ENCODE measurements around the gene AIFM2. TPM values are rescaled to one million over a fixed set of nuclear protein-coding genes. Genes with fewer than 3 reads are reported as not detected.

Gene AIFM2
- total and polyA plus RNA-seq, 2 of the 13 experiments (the other 11 are each of a cell fraction or from before 2014, with no cell fraction given) = 20.3 to 29.5 TPM

DNA sequence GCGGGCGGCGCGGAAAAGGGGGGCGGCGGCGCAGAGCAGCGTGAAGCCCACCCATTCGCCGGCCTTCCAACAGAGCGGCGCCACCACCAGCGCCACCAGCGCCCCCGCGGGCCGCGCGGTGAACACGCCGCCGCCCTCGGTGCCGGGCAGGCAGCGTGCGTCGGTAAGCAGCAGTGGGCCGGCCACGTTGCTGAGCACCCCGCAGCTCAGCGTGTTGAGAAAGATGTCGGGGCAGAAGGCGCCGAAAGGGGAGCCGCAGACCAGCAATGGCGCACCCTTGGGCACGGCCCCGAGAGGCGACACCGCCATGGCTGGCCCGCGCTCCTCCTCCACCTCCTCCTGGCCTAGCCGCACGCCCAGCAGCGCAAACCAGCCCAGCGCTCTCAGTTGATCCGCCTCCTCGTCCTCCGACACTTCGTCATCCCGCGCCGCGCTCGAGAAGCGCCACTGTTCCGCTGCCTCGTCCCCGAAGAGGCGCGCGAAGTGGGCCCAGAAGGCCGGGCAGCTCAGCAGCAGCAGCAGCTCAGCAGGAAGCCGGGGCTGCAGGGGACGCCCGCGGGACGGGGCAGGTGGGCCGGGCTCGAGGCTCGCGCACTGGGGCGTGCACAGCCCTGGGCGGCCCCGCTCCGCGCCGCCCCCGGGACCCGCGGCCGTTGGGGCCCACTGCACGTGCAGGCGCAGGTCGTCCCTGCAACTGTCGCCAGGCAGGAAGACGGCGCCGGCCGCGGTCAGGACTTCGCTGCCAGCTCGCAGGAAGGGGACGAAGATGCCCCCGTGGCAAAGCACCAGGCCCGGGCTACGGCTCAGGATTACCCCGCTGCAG lies 13.3 kb upstream of the AIFM2 start (continued):
- TF ChIP-seq, protein P1, sequence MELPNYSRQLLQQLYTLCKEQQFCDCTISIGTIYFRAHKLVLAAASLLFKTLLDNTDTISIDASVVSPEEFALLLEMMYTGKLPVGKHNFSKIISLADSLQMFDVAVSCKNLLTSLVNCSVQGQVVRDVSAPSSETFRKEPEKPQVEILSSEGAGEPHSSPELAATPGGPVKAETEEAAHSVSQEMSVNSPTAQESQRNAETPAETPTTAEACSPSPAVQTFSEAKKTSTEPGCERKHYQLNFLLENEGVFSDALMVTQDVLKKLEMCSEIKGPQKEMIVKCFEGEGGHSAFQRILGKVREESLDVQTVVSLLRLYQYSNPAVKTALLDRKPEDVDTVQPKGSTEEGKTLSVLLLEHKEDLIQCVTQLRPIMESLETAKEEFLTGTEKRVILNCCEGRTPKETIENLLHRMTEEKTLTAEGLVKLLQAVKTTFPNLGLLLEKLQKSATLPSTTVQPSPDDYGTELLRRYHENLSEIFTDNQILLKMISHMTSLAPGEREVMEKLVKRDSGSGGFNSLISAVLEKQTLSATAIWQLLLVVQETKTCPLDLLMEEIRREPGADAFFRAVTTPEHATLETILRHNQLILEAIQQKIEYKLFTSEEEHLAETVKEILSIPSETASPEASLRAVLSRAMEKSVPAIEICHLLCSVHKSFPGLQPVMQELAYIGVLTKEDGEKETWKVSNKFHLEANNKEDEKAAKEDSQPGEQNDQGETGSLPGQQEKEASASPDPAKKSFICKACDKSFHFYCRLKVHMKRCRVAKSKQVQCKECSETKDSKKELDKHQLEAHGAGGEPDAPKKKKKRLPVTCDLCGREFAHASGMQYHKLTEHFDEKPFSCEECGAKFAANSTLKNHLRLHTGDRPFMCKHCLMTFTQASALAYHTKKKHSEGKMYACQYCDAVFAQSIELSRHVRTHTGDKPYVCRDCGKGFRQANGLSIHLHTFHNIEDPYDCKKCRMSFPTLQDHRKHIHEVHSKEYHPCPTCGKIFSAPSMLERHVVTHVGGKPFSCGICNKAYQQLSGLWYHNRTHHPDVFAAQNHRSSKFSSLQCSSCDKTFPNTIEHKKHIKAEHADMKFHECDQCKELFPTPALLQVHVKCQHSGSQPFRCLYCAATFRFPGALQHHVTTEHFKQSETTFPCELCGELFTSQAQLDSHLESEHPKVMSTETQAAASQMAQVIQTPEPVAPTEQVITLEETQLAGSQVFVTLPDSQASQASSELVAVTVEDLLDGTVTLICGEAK (IDR thresholded peaks at IDR 0.05) = no peak
- TF ChIP-seq, protein P1 (CRISPR knock-in tag; IDR thresholded peaks at IDR 0.05) = peak; percentile 83; the same call in 1 of the 2 replicates
- TF ChIP-seq, protein P2, sequence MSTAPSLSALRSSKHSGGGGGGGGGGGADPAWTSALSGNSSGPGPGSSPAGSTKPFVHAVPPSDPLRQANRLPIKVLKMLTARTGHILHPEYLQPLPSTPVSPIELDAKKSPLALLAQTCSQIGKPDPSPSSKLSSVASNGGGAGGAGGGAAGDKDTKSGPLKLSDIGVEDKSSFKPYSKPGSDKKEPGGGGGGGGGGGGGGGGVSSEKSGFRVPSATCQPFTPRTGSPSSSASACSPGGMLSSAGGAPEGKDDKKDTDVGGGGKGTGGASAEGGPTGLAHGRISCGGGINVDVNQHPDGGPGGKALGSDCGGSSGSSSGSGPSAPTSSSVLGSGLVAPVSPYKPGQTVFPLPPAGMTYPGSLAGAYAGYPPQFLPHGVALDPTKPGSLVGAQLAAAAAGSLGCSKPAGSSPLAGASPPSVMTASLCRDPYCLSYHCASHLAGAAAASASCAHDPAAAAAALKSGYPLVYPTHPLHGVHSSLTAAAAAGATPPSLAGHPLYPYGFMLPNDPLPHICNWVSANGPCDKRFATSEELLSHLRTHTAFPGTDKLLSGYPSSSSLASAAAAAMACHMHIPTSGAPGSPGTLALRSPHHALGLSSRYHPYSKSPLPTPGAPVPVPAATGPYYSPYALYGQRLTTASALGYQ (CRISPR knock-in tag; IDR thresholded peaks at IDR 0.05) = peak; percentile 46; the same call in 1 of the 2 replicates
- TF ChIP-seq PTBP1 (IDR thresholded peaks at IDR 0.05; ENCODE audit: low read depth, low read length, poor library complexity, severe bottlenecking) (no peak), PHF20 (CRISPR knock-in tag; IDR thresholded peaks at IDR 0.05) (0 out of 2 replicates have a peak, but pooled peaks have one; percentile 46), MTA1 (CRISPR knock-in tag; IDR thresholded peaks at IDR 0.05; ENCODE audit: borderline replicate concordance) (peak; percentile 55; the same call in 1 of the 2 replicates), ZNF160 (CRISPR knock-in tag; IDR thresholded peaks at IDR 0.05) (peak; percentile 62; the same call in 1 of the 2 replicates), FOXO1 (CRISPR knock-in tag; IDR thresholded peaks at IDR 0.05) (0 out of 2 replicates have a peak, but pooled peaks have one; percentile 9), ZNF607 (CRISPR knock-in tag; IDR thresholded peaks at IDR 0.05; ENCODE audit: borderline replicate concordance) (peak; percentile 96), ZNF883 (CRISPR knock-in tag; IDR thresholded peaks at IDR 0.05; ENCODE audit: not compliant biosample characterization) (no peak), TEAD3 (CRISPR knock-in tag; optimal IDR thresholded peaks at IDR 0.05; ENCODE audit: borderline replicate concordance) (peak; percentile 39), TARDBP (CRISPR knock-in tag; IDR thresholded peaks at IDR 0.05) (peak; percentile 81), ZSCAN9 (CRISPR knock-in tag; IDR thresholded peaks at IDR 0.05; ENCODE audit: borderline replicate concordance) (0 out of 2 replicates have a peak, but pooled peaks have one; percentile 17), ZNF180 (CRISPR knock-in tag; IDR thresholded peaks at IDR 0.05; ENCODE audit: borderline replicate concordance, low read depth) (0 out of 2 replicates have a peak, but pooled peaks have one; percentile 54), ZNF772 (CRISPR knock-in tag; IDR thresholded peaks at IDR 0.05) (peak; percentile 53; the same call in 1 of the 2 replicates)
- TF ChIP-seq, protein P3, sequence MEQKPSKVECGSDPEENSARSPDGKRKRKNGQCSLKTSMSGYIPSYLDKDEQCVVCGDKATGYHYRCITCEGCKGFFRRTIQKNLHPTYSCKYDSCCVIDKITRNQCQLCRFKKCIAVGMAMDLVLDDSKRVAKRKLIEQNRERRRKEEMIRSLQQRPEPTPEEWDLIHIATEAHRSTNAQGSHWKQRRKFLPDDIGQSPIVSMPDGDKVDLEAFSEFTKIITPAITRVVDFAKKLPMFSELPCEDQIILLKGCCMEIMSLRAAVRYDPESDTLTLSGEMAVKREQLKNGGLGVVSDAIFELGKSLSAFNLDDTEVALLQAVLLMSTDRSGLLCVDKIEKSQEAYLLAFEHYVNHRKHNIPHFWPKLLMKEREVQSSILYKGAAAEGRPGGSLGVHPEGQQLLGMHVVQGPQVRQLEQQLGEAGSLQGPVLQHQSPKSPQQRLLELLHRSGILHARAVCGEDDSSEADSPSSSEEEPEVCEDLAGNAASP (CRISPR knock-in tag; IDR thresholded peaks at IDR 0.05; ENCODE audit: borderline replicate concordance) = no peak

Measured in HepG2 (cell line).